ENCODE data around the gene PARD3B. TPM values are rescaled to one million over a fixed set of nuclear protein-coding genes. Genes with fewer than 3 reads are reported as not detected.
"Not testable (repeated sequence)": the region's sequence is repeated elsewhere in the genome, so short reads cannot be mapped to it uniquely, and the experiment has no call there.

The PARD3B gene
- polyA plus RNA-seq, 1 donor = 37.4 TPM

GRCh38 chr2:204538182-204539018, 6.9 kb upstream of the PARD3B start:
- DNase-seq = no peak

GRCh38 chr2:204539019-204539385, 6.3 kb upstream of the PARD3B start:
- DNase-seq = no peak

- DNase-seq = no peak
Measured at GRCh38 chr2:204541637-204542036, 3.6 kb upstream of the PARD3B start.

- DNase-seq = no peak
Measured at GRCh38 chr2:204542982-204543608, 2.2 kb upstream of the PARD3B start.

- no peak for DNase-seq
Measured at GRCh38 chr2:204545861-204546735, 823 bp downstream of the PARD3B start.

GRCh38 chr2:204550751-204551511, 5.7 kb downstream of the PARD3B start:
- DNase-seq = no peak

- no peak for DNase-seq
Measured at GRCh38 chr2:204551512-204551863, 6.2 kb downstream of the PARD3B start.

- DNase-seq = no peak
Measured at GRCh38 chr2:204557604-204558003, 12.3 kb downstream of the PARD3B start.

- not testable (repeated sequence) for DNase-seq
Measured at GRCh38 chr2:204559358-204559757, 14.1 kb downstream of the PARD3B start.

GRCh38 chr2:204560902-204561301, 15.6 kb downstream of the PARD3B start:
- DNase-seq = no peak

GRCh38 chr2:204561771-204562170, 16.5 kb downstream of the PARD3B start:
- no peak for DNase-seq

- no peak for DNase-seq
Measured at GRCh38 chr2:204566439-204566838, 21.2 kb downstream of the PARD3B start.

GRCh38 chr2:204570421-204570820, 25.1 kb downstream of the PARD3B start:
- no peak for DNase-seq

- DNase-seq = no peak
Measured at GRCh38 chr2:204571041-204571440, 25.8 kb downstream of the PARD3B start.

GRCh38 chr2:204571911-204572310, 26.6 kb downstream of the PARD3B start:
- no peak for DNase-seq

GRCh38 chr2:204573221-204573620, 27.9 kb downstream of the PARD3B start:
- DNase-seq = no peak

- DNase-seq = no peak
Measured at GRCh38 chr2:204574486-204574885, 29.2 kb downstream of the PARD3B start.

- DNase-seq = no peak
Measured at GRCh38 chr2:204575463-204575862, 30.2 kb downstream of the PARD3B start.

- DNase-seq = no peak
Measured at GRCh38 chr2:204576362-204576979, 31.2 kb downstream of the PARD3B start.

- DNase-seq = no peak
Measured at GRCh38 chr2:204578928-204579598, 33.8 kb downstream of the PARD3B start.

- DNase-seq = no peak
Measured at GRCh38 chr2:204581946-204582345, 36.7 kb downstream of the PARD3B start.

Data from left kidney (tissue), 2 donors.